ENCODE results near the gene TRIM32.

TRIM32 gene

GRCh38 chr9:116687074-116687753, at the start of gene TRIM32:
Gene TRIM32, plus strand, starts transcription at chr9:116687305. Its CDS starts 10,438 bp downstream, at chr9:116697743.
- peak; percentile 92 to 95 for DNase-seq (ENCODE audit: low read depth in 1 of 2, low spot score in 1 of 2)

DNA sequence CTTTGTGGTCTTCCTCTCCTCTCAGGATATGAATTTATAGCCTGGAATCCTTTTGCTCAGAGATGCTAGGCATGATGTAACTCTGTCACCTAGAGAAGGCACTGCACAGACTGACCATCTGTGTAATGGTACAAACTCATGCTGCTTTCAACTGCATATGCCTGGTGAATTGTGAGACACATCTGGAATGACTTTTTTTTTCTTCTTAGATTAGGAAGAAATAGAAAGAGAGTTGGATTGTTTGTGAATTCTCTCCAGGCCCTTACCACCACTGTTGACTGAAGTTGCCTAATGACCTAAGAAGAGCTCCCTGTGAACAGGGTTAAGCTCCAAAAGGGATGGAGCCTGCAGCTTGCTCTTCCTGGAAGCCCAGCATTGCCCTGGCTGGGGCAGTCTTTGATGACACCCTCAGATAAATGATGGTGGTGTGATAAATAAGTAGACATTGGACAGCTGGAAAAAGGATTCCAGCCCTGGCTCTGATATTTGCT, 47.8 kb upstream of the TRIM32 start:
- DNase-seq (ENCODE audit: low read depth in 1 of 2, low spot score in 1 of 2) = no peak

DNA sequence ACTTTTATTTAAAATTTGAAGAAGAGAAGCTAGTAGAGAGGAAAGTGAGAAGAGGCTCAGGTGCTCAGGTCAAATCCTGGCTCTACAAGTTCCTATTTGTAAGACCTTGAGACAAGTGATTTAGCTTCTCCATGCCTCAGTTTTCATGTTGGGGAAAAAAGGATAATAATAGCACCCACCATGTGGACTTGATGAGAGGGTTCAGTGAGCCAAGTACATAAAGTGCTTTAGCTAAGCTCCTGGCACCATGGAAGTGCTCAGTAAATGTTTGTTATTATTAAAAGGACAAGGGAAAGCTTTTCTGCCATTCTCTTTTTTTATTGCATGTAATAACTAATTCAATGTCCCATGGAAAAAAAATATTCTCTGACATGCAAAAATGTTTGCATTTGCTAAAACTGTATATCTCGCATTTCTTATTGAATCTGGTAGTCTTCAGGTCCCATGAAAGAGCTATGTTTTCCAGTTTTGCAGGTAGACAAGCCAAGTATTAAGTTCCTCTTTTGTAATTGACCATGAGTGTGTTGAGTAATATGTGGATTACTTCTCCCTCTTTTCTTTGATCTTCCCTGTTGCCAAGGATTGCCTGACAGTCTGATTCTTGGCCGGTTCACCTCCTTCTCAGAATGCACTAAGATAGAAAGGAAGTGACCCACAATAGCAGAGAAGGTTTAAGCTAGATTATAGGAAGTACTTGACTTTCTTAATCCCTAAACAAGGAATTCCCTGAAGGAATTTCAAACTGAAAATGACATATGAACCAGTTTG, 45.6 kb upstream of the TRIM32 start:
- DNase-seq (ENCODE audit: low read depth in 1 of 2, low spot score in 1 of 2) = no peak

DNA sequence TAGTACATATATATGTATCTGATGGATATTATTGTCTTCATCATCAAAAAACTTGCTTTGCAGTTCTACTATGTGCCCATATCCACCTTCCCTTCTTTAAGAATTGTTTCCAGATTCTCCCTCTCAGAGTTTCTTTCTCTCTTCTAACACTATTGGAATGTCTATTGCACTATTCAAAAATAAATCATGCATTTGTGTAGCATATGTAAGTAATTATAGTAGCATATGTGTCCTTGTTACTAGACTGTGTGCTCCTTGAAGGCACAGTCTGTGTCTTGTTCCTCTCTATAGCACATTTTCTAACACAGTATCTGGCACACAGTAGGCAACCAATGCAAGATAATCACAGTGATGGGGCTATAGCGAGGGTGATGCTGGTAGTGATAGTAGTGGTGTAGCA, 43.4 kb upstream of the TRIM32 start:
- DNase-seq (ENCODE audit: low read depth in 1 of 2, low spot score in 1 of 2) = no peak

DNA sequence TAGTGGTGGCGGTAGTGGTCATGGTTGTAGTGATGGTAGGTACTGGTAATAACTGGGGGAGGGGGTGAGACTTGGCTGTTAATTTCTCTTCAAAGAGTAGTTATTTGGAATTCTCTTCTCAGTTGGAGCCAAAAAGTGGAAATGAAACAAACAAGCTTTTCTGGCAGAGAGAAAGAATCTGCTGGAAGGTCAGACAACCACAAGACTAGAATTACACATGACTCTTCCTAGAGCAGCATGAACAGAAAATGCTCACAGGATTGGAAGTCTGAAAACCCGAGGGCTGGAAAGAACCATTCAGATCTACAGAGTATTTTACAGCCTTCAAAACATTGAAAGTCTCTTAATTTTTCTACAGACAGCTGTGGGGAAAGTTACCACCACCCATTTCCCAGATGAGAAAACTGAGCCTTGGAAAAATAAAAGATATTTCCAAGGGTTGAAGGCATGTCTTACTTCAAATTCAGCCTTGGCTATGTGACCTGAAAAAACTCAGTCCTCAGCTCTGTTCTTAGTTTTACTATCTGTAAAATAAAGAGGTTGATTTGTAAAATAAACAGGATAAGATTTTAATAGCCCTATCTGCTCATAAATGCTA, 42.9 kb upstream of the TRIM32 start:
- DNase-seq (ENCODE audit: low read depth in 1 of 2, low spot score in 1 of 2) = no peak

DNA sequence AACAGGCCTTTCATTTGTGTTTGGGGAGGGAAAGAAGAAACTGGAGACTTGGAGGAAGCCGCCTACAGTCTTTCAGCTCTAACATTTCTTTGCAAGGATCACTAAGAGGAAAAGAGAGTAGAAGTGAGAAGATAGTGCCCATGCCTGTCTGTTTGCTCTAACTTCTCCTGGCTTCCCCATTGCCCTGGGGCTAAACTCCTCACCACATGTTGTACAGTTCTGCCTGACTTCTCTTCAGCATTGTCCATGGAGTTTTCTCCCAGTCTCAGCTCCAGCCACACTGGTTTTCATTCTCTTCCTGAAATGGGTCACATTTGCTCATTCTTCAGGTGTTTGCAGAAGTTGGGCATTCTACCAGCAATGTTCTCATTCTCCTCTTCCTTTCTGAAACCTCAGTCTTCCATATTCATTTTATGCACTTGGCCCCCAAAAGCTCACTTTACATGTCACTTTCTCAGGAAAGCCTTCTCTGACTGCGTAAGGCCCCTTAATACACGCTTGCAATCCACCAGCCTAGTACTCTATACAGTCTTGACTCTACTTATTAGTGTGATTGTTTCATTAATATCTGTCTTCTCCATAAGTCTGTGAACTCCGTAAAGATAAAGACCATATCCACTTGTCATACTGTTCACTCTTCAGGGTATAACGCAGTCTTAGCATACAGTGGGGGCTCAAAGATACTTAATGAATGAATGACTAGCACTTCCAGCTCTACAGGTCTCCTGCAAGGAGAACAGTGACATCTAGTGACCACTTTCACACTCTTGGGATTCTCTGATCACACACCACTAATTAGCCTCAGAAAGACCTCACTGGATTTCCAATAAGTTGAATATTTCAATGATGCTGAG, 40.2 kb upstream of the TRIM32 start:
- no peak for DNase-seq (ENCODE audit: low read depth in 1 of 2, low spot score in 1 of 2)

DNA sequence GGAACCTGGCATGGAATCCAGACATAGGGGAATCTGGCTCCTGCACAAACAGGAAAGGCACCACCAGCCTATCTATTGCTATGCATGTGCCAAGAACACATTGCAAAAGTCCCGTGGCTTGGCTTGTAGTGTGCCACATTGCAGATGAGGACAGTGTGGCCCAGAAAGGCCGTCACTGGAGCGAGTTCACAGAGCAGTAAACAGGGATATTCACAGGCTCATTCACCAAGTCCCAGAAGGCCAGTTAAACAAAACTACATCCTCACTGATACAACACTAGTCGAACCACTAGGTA, 39.6 kb upstream of the TRIM32 start:
- no peak for DNase-seq (ENCODE audit: low read depth in 1 of 2, low spot score in 1 of 2)

GRCh38 chr9:116653348-116654058, 33.6 kb upstream of the TRIM32 start:
- no peak for DNase-seq (ENCODE audit: low read depth in 1 of 2, low spot score in 1 of 2)

GRCh38 chr9:116654059-116654355, 33.1 kb upstream of the TRIM32 start:
- DNase-seq (ENCODE audit: low read depth in 1 of 2, low spot score in 1 of 2) = no peak

DNA sequence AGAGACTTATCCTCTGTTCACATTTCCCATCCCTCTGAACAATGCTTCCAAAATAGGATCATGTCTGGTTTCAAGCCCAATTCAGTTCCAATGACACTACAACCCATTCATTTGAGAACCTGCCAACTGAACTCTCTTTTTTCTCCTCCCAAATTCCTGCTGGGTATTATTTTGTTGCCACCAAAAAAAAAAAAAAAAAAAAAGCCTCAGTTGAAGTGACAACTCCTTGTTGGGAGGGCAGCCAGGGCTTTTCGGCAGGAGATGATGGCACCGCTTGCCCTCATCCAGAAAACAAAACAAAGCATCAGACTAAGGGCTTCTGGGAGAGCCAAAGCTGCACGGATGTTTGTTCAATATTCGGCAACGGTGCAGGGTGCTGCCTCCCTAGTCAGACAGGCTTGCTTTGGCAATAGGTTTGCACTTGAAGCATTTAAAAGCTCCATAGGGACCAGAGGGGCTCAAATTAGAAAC, 30.6 kb upstream of the TRIM32 start:
- DNase-seq (ENCODE audit: low read depth in 1 of 2, low spot score in 1 of 2) = no peak

GRCh38 chr9:116656977-116657376, 30.1 kb upstream of the TRIM32 start:
- no peak for DNase-seq (ENCODE audit: low read depth in 1 of 2, low spot score in 1 of 2)

- no peak for DNase-seq (ENCODE audit: low read depth in 1 of 2, low spot score in 1 of 2)
These were observed 28.8 kb upstream of the TRIM32 start for GRCh38 chr9:116658265-116658664.

DNA sequence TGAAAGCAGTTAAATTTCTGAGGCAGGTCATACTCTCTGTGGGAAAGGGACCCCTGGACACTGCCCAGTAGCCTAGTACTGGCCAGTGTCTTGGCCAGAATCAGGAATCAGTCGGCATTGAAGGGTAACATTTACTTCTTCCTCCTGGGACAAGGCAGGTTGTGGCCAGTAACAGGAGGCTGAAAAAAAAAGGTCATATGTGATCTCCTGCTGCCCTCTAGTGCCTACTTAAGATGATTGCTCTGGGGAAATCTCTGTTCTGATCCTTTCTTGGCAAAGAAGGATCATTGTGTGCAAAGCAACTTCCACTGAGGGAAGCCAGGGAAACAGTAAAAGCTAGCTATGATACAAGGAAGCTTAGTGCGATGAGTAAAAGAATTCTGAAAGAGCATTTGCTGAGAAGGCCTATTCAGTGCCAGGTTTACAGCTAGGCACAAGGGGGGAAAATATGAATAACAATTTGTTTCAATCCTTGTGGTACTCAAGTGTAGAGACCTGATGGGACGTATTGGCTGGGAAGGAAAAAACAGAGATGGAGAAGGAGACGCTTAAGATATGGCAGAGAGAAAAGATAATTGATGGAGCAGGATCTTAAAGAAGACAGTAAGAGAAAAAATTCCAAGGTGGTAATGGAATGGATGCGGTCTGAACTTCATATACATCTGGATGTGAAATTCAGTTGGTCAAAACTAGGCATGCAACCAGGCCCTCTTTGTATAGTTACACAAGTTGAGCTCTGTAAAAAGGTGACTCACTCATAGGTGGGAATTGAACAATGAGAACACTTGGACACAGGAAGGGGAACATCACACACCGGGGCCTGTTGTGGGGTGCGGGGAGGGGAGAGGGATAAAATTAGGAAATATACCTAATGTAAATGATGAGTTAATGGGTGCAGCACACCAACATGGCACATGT, 25.8 kb upstream of the TRIM32 start:
- peak in 1 of 2 donors; percentile 0 for DNase-seq (ENCODE audit: low read depth in 1 of 2, low spot score in 1 of 2)

GRCh38 chr9:116662646-116663310, 24.3 kb upstream of the TRIM32 start:
- no peak for DNase-seq (ENCODE audit: low read depth in 1 of 2, low spot score in 1 of 2)

GRCh38 chr9:116663581-116663980, 23.5 kb upstream of the TRIM32 start:
- DNase-seq (ENCODE audit: low read depth in 1 of 2, low spot score in 1 of 2) = no peak

DNA sequence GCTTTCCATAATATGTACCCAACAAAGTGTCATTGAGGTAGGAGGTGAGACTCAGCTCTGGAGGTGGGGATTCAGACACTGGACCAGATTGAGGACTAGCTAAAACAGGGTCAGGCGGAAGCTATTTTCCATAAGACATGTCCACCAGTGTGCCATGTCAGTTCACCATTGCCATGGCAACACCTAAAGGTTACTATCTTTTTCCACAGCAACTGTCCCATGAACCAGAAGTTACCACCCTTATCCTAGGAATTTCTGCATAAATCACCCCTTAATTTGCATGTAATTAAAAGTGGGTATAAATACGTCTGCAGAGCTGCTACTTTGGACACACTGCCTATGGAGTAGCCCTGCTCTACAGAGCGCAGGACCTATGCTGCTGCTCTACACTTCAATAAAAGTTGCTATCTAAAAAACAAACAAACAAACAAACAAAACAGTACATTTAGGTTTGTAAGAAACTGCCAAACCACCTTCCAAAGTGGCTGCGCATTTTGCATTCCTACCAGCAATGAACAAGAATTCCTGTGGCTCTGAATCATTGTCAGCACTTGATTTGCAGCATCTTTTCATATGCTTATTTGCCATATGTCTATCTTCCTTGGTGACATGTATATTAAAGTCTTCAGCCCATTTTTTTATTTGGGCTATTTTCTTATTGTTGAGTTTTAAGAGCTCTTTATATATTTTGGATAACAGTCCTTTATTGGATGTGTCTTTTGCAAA, 18.0 kb upstream of the TRIM32 start:
- no peak for DNase-seq (ENCODE audit: low read depth in 1 of 2, low spot score in 1 of 2)

DNA sequence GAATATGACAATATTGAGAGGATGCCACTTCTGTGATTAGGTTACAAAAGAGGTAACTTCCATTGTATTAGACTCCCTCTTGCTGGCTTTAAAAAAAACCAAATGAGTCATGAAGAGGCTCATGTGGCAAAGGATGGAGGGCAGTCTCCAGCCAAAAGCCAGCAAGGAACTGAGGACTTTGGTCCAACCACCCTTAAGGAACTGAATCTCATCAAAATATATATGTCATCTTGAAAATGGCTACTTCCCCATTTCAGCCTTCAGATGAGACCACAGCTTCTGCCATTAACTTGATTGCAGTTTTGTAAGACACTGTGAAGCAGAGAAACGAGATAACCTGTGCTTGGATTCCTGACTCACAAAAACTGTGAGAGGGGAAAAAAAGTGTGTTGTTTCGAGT, 15.5 kb upstream of the TRIM32 start:
- no peak for DNase-seq (ENCODE audit: low read depth in 1 of 2, low spot score in 1 of 2)

GRCh38 chr9:116673375-116673774, 13.7 kb upstream of the TRIM32 start:
- DNase-seq (ENCODE audit: low read depth in 1 of 2, low spot score in 1 of 2) = no peak

All from activated CD4-positive, alpha-beta T cell treated with anti-CD3 and anti-CD28 coated beads, Interleukin-2, amount 50 U/mL, for 24 hours (primary cell).